BJ (cell line): Measurements from ENCODE around the gene PRKD1. TPM values are rescaled to one million over a fixed set of nuclear protein-coding genes. Genes with fewer than 3 reads are reported as not detected.

Experiments used
- CTCF ChIA-PET: fragments of 350-600 bp; formaldehyde crosslinking; extraction: SDS; loops from one replicate; lab custom pipeline; 2021; ENCODE audit warnings: antibody characterized with exemption, inconsistent platforms; lab: Yijun Ruan, JAX
- POLR2A ChIA-PET: fragments of 300-600 bp; sonication (Branson Sonifier 250); formaldehyde crosslinking; extraction: SDS; loops from one replicate; lab custom pipeline; 2021; ENCODE audit warnings: antibody characterized with exemption; lab: Charles Lee
- DNase-seq: peaks from one replicate; pipeline ENCODE4 v3.0.0-alpha.2; 2011; ENCODE audit warnings: low read depth
- H3K27me3 ChIP-seq: 2 replicates; pipeline ENCODE4 v1.6.0; 2011; ENCODE audit warnings: low read length; ENCODE audit not compliant: control insufficient read depth, insufficient read depth
- H3K36me3 ChIP-seq: 2 replicates; pipeline ENCODE4 v1.5.1; 2011; ENCODE audit warnings: low read length; ENCODE audit not compliant: control insufficient read depth, insufficient read depth
- H3K4me3 ChIP-seq: 2 replicates; pipeline ENCODE4 v1.5.1; 2011; ENCODE audit warnings: low read depth, mild to moderate bottlenecking, control low read depth, low read length
- polyA plus RNA-seq: library from polyadenylated mRNA; depleted of rRNA; stranded (reverse); fragments of >200 nt; gene quantifications from 2 replicates; pipeline ENCODE4 v1.2.3, GENCODE V29; 2011
- TF ChIP-seq, protein P1 (sequence below): IDR thresholded peaks from 2 replicates; pipeline ENCODE4 v1.5.1; 2011; ENCODE audit warnings: low read depth, mild to moderate bottlenecking, control low read depth, inconsistent platforms, low read length, moderate library complexity; ENCODE audit not compliant: insufficient read depth

The PRKD1 gene
- polyA plus RNA-seq, 1 experiment = 19.8 TPM

- ChIA-PET CTCF (no interaction called here), POLR2A (no interaction called here)
- Histone ChIP-seq H3K36me3 (no peaks in the 10 kb centered on the region), H3K27me3 (no peaks in the 10 kb centered on the region), H3K4me3 (no peak overlapping the region)
- no peak for DNase-seq
- TF ChIP-seq, protein P1, sequence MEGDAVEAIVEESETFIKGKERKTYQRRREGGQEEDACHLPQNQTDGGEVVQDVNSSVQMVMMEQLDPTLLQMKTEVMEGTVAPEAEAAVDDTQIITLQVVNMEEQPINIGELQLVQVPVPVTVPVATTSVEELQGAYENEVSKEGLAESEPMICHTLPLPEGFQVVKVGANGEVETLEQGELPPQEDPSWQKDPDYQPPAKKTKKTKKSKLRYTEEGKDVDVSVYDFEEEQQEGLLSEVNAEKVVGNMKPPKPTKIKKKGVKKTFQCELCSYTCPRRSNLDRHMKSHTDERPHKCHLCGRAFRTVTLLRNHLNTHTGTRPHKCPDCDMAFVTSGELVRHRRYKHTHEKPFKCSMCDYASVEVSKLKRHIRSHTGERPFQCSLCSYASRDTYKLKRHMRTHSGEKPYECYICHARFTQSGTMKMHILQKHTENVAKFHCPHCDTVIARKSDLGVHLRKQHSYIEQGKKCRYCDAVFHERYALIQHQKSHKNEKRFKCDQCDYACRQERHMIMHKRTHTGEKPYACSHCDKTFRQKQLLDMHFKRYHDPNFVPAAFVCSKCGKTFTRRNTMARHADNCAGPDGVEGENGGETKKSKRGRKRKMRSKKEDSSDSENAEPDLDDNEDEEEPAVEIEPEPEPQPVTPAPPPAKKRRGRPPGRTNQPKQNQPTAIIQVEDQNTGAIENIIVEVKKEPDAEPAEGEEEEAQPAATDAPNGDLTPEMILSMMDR = no peak
Measured at GRCh38 chr14:29853272-29853671, 74.4 kb downstream of the PRKD1 start.

DNA sequence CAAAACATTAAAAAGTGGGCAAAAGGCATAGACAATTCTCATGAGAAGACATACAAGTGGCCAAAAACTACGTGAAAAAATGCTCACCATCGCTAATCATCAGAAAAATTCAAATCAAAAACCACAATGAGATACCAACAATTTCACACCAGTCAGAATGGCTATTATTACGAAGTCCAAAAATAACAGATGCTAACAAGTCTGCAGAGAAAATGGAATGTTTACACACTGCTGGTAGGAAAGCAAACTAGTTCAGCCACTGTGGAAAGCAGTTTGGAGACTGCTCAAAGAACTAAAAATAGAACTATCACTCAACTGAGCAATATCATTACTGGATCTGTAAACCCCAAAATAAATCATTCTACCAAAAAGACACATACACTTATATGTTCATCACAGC, 76.2 kb downstream of the PRKD1 start:
- no peak for DNase-seq
- no peak overlapping the region for H3K4me3 ChIP-seq
- ChIA-PET CTCF (no interaction called here), POLR2A (no interaction called here)
- no peaks in the 10 kb centered on the region for H3K27me3 ChIP-seq
- H3K36me3 ChIP-seq = no peaks in the 10 kb centered on the region
- TF ChIP-seq, protein P1 = no peak

DNA sequence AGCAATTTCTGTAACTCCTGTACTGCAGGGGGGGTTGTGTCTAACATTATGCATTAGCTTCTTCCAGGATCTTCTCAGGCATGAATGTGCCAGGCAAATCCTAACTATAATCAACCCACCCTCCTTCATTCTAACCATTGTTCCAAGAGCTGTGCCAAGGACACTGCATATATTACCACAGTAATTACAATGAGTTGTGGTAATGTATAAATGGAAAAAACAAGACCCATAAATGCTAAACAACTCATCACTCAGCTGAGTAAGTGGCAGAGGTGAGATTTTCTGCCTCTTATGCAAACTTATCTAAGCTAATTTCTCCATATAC, 80.6 kb downstream of the PRKD1 start:
- DNase-seq = no peak
- POLR2A ChIA-PET = no interaction called here
- CTCF ChIA-PET = no interaction called here
- Histone ChIP-seq H3K36me3 (no peaks in the 10 kb centered on the region), H3K27me3 (no peaks in the 10 kb centered on the region), H3K4me3 (no peak overlapping the region)
- TF ChIP-seq, protein P1 = no peak

DNA sequence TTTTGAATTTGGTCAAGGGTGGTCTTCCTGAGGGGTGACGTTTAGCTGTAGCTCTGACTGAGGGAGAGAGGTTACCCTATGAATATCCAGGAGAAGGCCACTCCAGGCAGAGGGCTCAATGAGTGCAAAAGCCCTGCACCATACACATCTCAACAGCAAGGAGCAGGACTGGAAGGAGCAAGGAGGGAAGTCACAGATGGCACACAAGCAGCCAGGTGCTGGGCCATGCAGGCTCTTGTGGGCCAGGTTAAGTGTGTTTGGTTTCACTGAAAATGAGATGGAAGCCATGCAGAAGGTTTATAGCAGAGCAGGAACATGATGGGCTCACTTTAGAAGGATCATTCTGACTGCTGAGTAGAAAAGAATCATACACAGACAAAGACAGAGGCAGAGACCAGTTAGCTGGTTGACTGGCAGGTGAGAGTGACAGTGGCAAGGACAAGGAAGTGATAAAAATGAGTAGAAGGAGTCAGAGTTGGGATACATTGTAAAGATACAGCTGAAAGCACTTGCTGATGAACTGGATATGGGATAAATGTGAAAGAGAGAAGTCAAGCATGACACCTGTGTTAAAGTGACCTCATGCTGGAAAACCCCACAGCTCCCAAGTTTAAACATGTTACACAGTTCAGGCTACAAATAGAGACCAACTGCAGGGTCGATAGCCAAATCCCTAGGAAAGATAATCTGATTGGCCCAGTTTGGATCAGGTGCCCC, 81.2 kb downstream of the PRKD1 start:
- no peak for DNase-seq
- H3K27me3 ChIP-seq = no peaks in the 10 kb centered on the region
- no peaks in the 10 kb centered on the region for H3K36me3 ChIP-seq
- TF ChIP-seq, protein P1 = no peak
- H3K4me3 ChIP-seq = no peak overlapping the region
- ChIA-PET CTCF (interaction anchor here (0.6 to 1.0 kb wide), 2 partner anchors 9 to 675 kb away, joined by 3 to 4 read pairs; no protein-coding TSS in a partner anchor), POLR2A (no interaction called here)

DNA sequence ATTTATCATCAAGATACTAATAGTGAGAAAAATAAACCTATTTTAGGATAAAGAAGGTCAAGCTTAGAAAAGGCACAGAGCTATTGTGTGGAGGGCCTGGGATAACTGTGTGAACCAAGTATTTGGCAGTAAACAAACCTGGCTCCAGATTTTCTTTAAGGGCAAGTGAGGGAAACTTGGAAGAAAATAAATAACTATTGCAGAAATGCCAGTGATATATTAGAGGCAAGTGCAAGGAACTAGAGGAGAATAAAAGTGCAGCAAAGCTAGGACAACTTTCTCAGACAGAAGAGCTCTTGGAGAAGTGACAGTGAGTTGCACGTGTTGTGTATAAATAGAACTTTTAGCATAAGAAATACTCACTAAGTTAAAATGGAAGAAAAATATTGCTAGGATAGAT, 83.7 kb downstream of the PRKD1 start:
- TF ChIP-seq, protein P1 = no peak
- Histone ChIP-seq H3K4me3 (no peak overlapping the region), H3K36me3 (peaks cover 2% of the 10 kb centered on the region; the same call in 1 of the 2 replicates), H3K27me3 (no peaks in the 10 kb centered on the region)
- no peak for DNase-seq
- ChIA-PET CTCF (no interaction called here), POLR2A (no interaction called here)
